ENCODE results near the gene NUDT4.

Gene NUDT4

GRCh38 chr12:93361151-93361919 is 16.4 kb upstream of the NUDT4 start:
- Histone ChIP-seq H3K4me3 (replicated peaks; ENCODE audit: low read depth, low read length) (no peak overlapping the region), H3K36me3 (ENCODE audit: control insufficient read depth, insufficient read depth, low read length) (no peaks in the 10 kb centered on the region), H3K27me3 (replicated peaks; ENCODE audit: control insufficient read depth, insufficient read depth, low read length) (no peaks in the 10 kb centered on the region)
- TF ChIP-seq CTCF (IDR thresholded peaks at IDR 0.05; ENCODE audit: insufficient read depth, low read length, poor library complexity, severe bottlenecking) = no peak
- DNase-seq (ENCODE audit: extremely low read depth, insufficient read length) = no peak

GRCh38 chr12:93363841-93364297 is 13.9 kb upstream of the NUDT4 start:
- Histone ChIP-seq H3K4me3 (replicated peaks; ENCODE audit: low read depth, low read length) (no peak overlapping the region), H3K27me3 (replicated peaks; ENCODE audit: control insufficient read depth, insufficient read depth, low read length) (no peaks in the 10 kb centered on the region), H3K36me3 (ENCODE audit: control insufficient read depth, insufficient read depth, low read length) (no peaks in the 10 kb centered on the region)
- no peak for TF ChIP-seq CTCF (IDR thresholded peaks at IDR 0.05; ENCODE audit: insufficient read depth, low read length, poor library complexity, severe bottlenecking)
- no peak for DNase-seq (ENCODE audit: extremely low read depth, insufficient read length)

- Histone ChIP-seq H3K36me3 (ENCODE audit: control insufficient read depth, insufficient read depth, low read length) (no peaks in the 10 kb centered on the region), H3K4me3 (replicated peaks; ENCODE audit: low read depth, low read length) (no peak overlapping the region), H3K27me3 (replicated peaks; ENCODE audit: control insufficient read depth, insufficient read depth, low read length) (no peaks in the 10 kb centered on the region)
- no peak for TF ChIP-seq CTCF (IDR thresholded peaks at IDR 0.05; ENCODE audit: insufficient read depth, low read length, poor library complexity, severe bottlenecking)
- DNase-seq (ENCODE audit: extremely low read depth, insufficient read length) = no peak
Observed at GRCh38 chr12:93365616-93366405, 11.9 kb upstream of the NUDT4 start.

- no peak overlapping the region for H3K4me3 ChIP-seq (replicated peaks; ENCODE audit: low read depth, low read length)
- no peaks in the 10 kb centered on the region for H3K36me3 ChIP-seq (ENCODE audit: control insufficient read depth, insufficient read depth, low read length)
- no peak for DNase-seq (ENCODE audit: extremely low read depth, insufficient read length)
Observed at GRCh38 chr12:93366422-93366821, 11.3 kb upstream of the NUDT4 start.

GRCh38 chr12:93368766-93369165 is 9.0 kb upstream of the NUDT4 start:
- Histone ChIP-seq H3K36me3 (ENCODE audit: control insufficient read depth, insufficient read depth, low read length) (no peaks in the 10 kb centered on the region), H3K4me3 (replicated peaks; ENCODE audit: low read depth, low read length) (no peak overlapping the region), H3K27me3 (replicated peaks; ENCODE audit: control insufficient read depth, insufficient read depth, low read length) (no peaks in the 10 kb centered on the region)
- no peak for TF ChIP-seq CTCF (IDR thresholded peaks at IDR 0.05; ENCODE audit: insufficient read depth, low read length, poor library complexity, severe bottlenecking)
- no peak for DNase-seq (ENCODE audit: extremely low read depth, insufficient read length)

More at GRCh38 chr12:93366422-93366821, 11.3 kb upstream of the NUDT4 start:
- TF ChIP-seq CTCF (IDR thresholded peaks at IDR 0.05; ENCODE audit: insufficient read depth, low read length, poor library complexity, severe bottlenecking) = no peak
- no peaks in the 10 kb centered on the region for H3K27me3 ChIP-seq (replicated peaks; ENCODE audit: control insufficient read depth, insufficient read depth, low read length)

Measured in GM06990 (cell line).